ENCODE data around the gene REPS1.
"Not testable (repeated sequence)": the region's sequence is repeated elsewhere in the genome, so short reads cannot be mapped to it uniquely, and the experiment has no call there.

The REPS1 gene, protein sequence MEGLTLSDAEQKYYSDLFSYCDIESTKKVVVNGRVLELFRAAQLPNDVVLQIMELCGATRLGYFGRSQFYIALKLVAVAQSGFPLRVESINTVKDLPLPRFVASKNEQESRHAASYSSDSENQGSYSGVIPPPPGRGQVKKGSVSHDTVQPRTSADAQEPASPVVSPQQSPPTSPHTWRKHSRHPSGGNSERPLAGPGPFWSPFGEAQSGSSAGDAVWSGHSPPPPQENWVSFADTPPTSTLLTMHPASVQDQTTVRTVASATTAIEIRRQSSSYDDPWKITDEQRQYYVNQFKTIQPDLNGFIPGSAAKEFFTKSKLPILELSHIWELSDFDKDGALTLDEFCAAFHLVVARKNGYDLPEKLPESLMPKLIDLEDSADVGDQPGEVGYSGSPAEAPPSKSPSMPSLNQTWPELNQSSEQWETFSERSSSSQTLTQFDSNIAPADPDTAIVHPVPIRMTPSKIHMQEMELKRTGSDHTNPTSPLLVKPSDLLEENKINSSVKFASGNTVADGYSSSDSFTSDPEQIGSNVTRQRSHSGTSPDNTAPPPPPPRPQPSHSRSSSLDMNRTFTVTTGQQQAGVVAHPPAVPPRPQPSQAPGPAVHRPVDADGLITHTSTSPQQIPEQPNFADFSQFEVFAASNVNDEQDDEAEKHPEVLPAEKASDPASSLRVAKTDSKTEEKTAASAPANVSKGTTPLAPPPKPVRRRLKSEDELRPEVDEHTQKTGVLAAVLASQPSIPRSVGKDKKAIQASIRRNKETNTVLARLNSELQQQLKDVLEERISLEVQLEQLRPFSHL

DNA sequence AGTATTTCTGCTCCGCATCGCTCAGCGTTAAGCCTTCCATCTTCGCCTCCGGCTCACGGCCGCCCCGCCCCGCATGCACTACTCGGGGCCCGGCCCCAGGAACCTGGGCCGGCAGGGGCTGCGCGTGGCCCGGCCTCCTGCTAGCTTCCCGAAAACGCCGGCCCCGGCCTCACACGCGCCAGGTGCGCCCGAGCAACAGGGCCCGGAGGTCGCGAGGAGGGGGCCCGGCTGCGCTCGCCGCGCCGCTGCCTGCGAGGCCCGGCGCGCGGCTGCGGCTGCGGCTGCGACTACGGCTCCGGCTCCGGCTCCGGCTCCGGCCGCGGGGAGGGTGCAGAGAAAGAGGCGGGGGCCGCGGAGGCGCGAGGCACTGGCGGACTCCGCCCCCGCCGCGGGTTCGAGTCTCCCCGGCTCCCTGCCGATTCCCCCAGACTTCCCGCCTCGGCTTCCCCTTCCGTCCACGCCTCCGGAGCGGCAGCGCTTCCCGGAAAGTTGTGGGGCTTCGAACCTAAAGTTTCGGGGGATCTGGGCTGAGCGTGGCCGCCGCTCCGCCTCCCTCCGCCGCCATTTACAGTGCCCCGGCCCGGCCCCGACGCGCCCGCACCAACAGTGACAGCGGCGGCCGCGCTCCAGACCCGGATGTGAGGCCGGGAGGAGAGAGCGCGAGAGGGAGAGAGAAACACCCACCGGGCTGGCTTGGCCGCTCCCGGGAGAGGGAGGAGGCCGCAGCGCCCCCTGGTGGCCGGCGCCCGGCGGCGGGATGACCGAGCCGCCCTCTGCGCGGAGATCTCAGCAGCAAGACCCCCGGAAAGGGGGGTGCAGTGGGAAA, at the start of gene REPS1:
TSS of gene REPS1 (minus strand) at position 611 of the 826 bp plus-strand sequence. CDS start at position 40, 571 bp downstream.
- in situ Hi-C loops (cut with HindIII; ENCODE audit: low sequenced_read_pairs) = loop anchor here (5.0 kb wide), 1 partner anchor 44 kb away; no protein-coding TSS in a partner anchor

DNA sequence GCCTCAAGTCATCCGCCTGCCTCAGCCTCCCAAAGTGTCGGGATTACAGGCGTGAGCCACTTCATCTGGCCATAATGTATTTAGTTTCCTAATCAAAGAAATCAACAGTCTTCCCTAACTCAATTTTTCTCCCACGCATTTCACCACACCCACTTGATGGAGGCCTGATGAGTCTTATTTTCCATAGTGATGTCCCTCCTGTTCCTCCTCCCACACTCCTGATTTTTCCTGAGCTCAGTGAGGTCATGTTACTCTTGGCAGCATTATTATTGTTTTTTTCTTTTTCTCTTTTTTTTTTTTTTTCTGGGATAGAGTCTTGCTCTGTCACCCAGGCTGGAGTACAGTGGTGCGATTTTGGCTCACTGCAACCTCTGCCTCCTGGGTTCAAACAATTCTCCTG, 49.4 kb upstream of the REPS1 start:
- in situ Hi-C loops (cut with HindIII; ENCODE audit: low sequenced_read_pairs) = no loop called here

DNA sequence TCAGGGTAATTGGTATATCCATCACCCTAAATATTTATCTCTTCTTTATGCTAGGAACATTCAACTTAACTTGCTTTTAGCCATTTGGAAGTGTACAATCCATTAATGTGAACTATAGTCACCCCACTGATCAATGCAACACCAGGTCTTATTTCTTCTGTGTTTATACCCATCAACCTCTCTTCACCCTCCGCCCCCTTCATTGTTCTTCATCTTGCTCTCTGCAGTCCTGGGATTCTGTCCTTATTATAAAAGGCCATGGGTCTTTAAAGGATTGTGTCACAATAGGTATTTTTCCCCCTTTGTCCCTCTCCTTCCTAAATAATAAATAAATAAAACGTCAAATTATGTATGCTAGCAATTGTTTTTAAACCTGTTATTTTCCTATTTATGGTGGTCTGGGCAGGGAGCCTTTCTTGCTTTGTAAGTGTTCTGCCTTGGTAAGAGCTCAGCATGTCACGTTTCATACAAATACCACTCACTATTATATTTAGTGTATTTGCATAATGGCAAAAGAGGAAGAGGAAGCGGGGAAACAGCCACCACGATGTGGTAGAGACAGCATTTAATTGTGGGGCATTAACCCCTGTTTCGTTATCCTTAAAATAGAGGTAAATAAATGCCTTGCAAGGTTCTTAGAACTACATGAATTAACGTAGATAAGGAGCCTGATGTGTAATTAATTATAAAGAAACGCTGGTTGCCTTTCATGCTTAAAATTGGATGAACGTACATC, 42.3 kb upstream of the REPS1 start:
- in situ Hi-C loops (cut with HindIII; ENCODE audit: low sequenced_read_pairs) = loop anchor here (5.0 kb wide), 2 partner anchors 42 to 43 kb away; partner anchors contain the start of gene REPS1

DNA sequence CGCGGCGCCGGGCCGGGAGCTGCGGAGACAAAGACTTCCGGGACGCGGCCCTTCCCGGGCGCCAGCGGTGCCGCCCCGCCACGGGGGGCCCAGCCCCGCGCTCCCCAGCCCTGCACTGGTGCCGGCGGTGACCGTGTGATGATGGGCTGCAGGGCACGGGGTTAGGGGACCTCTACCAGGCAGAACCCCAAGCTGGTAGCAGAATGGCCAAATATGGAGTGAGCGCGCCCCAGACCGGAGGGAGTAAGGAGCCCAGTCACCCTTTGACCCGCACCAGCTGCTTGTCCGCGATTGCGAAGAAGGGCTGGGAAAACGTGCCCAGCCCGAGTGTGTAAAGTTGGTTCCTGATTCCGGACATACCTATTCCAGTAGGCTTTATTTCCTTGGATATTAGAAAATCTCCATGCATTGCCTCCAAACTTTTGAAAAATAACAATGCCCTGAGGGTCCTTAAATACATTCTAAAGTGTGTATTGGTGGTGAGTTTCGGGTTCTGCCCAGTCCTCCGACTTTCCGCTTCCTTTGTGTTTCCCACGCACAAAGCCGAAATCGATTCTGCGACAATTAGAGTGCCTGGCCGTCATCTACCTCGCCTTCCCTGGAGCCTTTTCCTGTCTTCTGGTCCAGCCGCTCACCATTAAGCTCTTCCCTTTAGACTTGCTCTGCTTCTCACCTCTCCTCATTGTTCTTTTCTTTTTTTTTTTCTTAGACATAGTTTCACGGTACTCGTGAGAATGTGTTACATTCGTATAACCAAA, 41.6 kb upstream of the REPS1 start:
- in situ Hi-C loops (cut with HindIII; ENCODE audit: low sequenced_read_pairs) = loop anchor here (5.0 kb wide), 2 partner anchors 42 to 43 kb away; partner anchors contain the start of gene REPS1

DNA sequence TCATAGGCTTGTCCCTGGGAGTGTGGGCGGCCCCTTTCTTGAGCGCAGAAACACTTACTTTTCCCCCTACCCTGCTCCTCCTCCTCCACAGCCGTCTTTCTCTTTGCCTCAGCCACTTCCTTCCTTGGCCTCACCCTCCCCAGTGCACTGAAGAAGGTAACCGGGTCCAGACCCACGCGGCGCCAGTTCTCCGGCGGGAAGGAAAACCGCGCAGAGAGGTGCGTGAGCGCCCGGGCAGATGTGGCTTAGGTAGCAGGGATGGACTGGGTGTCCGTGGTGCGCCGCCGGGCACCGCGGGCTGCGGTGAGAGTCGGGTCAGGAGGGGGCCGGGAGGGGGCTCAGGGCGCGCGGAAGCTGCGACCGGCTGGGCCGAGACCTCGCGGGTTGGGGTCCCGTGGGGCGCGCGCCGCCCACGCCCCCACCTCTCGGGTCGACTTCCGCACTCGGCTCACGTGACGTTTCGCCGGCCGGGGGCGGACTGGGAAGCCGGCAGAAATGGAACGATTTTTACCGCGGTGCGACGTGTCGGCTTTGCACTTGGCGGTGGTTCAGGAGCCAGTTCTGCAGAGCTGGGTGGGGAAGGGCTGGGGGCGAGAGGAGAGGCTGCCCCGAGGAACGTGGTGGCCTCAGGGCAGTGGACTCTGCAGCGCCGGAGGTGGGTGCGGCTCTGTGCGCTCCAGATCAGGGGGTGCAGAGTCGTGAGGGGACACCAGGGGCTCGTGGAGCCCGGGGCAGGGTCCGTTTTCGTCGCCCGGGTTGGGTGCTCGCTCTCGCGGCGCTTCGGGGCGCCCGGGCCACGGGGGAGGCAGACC, 40.8 kb upstream of the REPS1 start, which contains the start of gene ABRACL:
TSS of gene ABRACL (plus strand) at position 88 of the 812 bp plus-strand sequence. CDS start 5,416 bp downstream, outside the sequence.
- in situ Hi-C loops (cut with HindIII; ENCODE audit: low sequenced_read_pairs) = no loop called here

DNA sequence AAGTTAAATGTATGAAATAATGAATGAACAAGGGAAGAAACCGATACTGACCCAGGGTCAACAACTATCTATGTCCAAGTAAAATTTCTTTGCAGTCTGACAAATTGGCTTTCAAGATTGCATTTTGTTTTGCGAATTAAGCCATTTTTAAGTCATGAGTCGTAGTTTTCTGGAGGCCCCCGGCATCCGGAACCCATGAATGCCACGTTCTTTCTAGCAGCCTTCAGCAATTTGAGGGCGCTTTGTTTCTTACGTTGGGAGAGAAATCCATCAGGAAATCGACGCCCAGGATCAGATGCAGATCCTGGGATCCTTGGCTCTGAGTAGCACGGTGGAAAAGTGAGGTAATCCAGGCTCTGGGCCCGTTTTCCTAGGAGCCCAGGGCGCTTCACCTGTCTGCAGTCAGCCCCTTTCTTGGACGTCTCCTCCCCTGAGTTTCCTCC, 40.2 kb upstream of the REPS1 start:
- in situ Hi-C loops (cut with HindIII; ENCODE audit: low sequenced_read_pairs) = no loop called here

DNA sequence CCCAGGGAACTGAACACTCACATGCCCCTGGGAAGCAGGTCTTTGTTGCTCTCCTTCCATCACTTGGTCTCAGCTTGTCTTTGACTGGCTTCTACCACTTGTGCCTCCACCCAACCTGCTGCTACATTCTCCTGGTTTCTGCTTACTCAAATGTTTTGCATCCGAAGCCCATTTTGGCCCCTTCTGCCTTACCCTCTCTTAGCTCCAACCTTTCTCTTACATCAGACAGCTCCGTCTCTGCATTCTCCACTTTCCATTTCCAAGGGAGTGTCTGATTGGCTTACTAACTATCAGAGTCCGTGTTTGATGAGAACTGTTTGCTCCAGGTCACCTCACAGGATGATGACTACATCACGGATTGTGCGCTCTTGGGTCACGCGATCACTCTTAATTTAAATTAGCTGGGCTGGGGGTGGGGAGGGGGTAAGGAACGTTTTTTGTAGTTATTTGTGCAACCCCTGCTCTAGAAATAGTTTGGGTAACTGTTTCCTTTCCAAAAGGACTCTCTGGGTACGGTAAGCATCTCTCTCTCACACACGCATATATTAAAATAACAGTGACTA, 39.6 kb upstream of the REPS1 start:
- in situ Hi-C loops (cut with HindIII; ENCODE audit: low sequenced_read_pairs) = no loop called here

DNA sequence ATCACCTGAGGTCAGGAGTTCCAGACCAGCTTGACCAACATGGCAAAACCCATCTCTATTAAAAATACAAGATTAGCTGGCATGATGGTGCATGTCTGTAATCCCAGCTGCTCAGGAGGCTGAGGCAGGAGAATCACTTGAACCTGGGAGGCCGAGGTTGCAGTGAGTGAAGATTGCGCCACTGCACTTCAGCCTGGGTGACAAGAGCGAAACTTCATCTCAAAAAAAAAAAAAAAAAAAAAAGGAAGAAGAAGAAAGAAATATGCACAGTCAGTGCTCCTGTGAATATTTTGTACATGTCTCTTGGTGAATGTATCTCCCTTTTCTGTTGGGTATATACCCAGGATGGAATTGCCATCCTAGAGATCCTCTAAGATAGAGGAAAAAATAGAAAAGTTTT, 37.4 kb upstream of the REPS1 start:
- in situ Hi-C loops (cut with HindIII; ENCODE audit: low sequenced_read_pairs) = not testable (repeated sequence)

DNA sequence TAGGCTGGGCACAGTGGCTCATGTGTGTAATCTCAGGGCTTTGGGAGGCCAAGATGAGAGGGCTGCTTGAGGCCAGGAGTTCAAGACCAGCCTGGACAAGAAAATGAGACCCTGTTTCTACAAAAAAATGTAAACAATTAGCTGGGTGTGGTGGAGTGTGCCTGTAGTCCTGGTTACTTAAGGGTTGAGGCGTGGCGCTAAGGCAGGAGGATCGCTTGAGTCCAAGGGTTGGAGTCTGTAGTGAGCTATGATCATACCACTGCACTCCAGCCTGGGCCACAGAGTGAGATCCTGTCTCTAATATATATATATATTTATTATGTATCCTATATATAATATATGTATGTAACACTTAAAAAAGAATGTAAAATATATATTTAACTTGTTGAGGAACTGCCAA, 32.6 kb upstream of the REPS1 start:
- in situ Hi-C loops (cut with HindIII; ENCODE audit: low sequenced_read_pairs) = loop anchor here (25.0 kb wide), 1 partner anchor 208 kb away; no protein-coding TSS in a partner anchor

DNA sequence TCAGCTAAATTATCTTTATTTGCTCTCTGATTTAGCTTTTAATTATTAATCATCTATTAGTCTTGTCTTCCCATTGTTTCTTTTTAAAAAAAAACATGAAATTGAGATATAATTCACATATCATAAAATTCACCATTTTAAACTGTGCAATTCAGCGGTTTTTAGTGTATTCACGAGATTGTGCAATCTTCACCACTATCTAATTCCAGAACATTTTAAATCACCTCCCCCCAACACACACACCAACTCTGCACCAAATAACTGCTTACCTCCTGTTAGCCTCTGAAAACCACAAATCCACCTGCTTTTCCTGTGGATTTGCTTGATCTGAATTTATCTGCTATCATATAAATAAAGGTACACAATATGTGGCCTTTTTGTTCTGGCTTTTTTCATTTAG, 31.7 kb upstream of the REPS1 start:
- in situ Hi-C loops (cut with HindIII; ENCODE audit: low sequenced_read_pairs) = loop anchor here (25.0 kb wide), 1 partner anchor 207 kb away; no protein-coding TSS in a partner anchor

DNA sequence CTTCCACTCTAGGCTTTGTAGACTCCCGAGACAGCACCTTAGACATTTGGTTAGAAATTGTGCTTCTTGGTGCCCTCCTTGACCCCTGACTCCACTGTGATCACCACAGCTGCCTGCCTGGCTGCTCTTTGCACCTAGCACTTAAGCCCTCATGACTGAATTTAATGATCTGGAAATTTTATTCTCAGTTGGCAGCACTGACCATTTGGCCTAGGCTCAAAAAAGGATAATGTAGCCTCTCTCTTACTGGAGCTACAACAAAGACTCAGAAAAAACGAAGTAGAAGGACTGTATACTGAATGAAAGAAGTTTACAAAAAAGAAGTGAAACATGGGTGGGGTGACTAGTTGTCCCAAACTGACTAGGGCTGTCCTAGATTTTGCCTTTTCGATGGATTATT, 29.2 kb upstream of the REPS1 start:
- in situ Hi-C loops (cut with HindIII; ENCODE audit: low sequenced_read_pairs) = loop anchor here (25.0 kb wide), 1 partner anchor 205 kb away; no protein-coding TSS in a partner anchor

DNA sequence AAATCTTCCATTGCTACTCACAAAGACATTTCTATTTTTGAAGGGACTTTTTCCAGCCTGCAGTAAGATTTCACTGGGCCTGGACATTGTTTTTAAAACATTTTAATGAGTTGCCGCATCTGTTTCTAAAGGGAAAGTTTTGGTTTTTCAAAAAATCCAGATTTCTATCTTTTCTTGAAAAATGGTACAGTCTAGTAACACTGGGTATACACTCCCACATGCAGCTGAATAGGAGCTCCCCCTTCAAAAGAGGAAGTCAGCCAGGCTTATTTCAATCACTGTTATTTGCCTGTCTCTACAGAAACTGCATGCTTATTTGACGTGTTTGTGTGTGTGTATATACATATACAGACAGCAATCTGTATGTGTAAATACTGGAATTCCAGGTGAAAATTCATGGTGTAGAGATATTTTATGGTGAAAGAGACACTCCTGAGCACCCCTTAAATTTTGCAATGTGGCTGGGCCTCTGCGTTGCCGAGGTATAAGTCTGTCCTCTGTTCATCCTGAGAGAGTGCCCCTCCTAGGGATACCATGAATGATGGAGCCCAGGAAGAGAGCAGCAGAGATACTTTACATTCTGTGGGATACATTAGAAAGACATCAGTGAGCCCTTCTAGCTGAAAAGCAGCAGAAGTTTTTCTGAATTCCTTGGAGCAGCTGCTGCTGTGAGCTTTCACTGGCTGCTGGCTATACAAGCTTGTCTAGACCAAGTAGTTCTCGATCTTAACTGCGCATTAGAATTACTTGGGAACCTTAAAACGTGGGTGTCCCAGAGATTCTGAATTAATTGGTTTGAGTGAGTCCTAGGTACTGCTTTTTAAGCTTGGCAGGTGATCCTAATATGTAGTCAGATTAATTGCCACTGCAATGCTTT, 28.5 kb upstream of the REPS1 start:
- in situ Hi-C loops (cut with HindIII; ENCODE audit: low sequenced_read_pairs) = loop anchor here (25.0 kb wide), 1 partner anchor 204 kb away; no protein-coding TSS in a partner anchor

DNA sequence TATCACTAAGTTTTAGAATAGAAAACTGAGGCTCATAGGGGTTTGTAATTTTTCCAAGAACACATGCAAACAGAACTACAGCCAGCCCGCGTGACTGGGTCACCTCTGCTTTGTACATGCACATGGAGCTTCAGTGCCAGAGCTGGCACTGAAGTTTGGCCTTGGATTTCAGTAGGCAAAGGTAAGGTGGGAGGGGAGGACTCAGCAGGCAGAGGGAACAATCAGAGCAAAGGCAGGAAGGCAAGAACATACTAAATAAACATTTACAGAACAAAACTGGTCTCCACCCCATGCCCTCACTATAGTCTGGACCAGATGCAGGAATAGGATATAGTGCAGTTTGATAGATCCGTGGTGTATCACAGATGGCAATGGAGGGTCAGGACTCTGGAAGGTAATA, 26.9 kb upstream of the REPS1 start:
- in situ Hi-C loops (cut with HindIII; ENCODE audit: low sequenced_read_pairs) = loop anchor here (25.0 kb wide), 1 partner anchor 203 kb away; no protein-coding TSS in a partner anchor

DNA sequence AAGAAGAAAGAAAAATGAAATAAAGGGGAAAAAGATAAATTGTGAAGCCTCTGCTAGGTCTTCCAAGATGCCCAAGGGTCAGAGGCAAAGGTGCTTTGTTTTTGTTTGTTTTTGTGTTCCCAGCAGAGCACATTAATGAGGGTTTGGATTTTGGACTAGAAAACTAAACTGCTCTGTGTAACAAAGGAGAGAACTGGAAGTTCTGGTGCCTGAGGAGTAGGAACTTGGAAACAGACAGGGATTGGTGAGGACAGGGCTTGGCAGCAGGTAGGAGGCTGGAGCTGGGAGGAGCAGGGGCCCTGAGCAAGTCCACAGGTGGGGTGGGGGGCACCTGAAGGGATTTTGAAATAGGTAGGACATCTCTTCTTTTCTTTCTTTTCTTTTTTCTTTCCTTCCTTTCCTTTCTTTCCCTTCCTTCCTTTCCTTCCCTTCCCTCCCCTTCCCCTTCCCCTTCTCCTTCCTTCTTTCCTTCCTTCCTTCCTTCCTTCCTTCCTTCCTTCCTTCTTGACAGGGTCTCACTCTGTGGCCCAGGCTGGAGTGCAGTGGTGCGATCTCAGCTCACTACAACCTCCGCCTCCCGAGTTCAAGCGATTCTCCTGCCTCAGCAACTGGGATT, 25.2 kb upstream of the REPS1 start:
- in situ Hi-C loops (cut with HindIII; ENCODE audit: low sequenced_read_pairs) = loop anchor here (25.0 kb wide), 1 partner anchor 201 kb away; no protein-coding TSS in a partner anchor

DNA sequence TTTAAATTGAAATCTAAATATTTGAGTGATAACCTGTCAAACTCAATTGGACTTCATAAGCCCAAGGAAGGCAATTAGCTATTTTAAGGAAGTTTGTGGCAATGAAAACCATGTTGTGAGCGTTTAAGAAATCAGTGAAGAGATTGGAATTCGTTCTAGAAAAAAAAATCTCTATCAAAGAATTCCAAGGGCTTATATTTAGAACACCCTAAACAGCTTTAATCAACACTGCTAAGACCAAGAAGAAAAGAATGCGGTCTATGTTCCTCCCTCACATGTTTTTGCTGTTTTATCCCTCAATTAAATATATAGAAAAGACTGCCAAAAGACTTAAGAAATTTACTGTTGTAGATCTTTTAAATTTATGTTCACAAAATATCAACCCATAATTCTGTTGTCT, 23.9 kb upstream of the REPS1 start:
- in situ Hi-C loops (cut with HindIII; ENCODE audit: low sequenced_read_pairs) = loop anchor here (25.0 kb wide), 1 partner anchor 200 kb away; no protein-coding TSS in a partner anchor

DNA sequence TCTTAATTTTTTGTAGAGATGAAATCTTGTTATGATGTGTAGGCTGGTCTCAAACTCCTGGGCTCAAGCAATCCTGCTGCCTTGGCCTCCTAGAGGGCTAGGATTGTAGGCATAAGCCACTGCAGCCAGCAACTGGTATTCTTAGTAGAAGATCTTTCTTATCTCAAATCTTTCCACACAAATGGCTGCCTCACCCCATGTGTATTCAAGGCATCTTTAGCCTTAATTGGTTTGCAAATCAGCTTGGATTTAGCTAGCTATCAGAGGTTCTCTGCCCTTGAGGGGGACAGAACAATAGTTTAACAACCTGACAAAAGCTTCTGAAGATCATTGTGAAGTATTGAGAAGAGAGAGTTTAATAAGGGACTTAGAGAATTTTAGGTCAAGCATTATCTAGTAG, 22.6 kb upstream of the REPS1 start:
- in situ Hi-C loops (cut with HindIII; ENCODE audit: low sequenced_read_pairs) = loop anchor here (25.0 kb wide), 1 partner anchor 198 kb away; no protein-coding TSS in a partner anchor
